Colon (tissue), 2 donors: ENCODE results near the gene PCDHA1.

Experiments used
- FAIRE-seq: peaks from 2 replicates; lab custom pipeline; 2012; peaks lifted over from hg19 to GRCh38; lab: Jason Lieb, UNC
- donor health status: control.
- donor health status: control.

The PCDHA1 gene

GRCh38 chr5:140988608-140989007, 202.7 kb downstream of the PCDHA1 start:
- no peak for FAIRE-seq

GRCh38 chr5:140989254-140990020, 203.5 kb downstream of the PCDHA1 start:
- no peak for FAIRE-seq

- no peak for FAIRE-seq
These were observed 206.9 kb downstream of the PCDHA1 start for GRCh38 chr5:140992828-140993227.

GRCh38 chr5:140996060-140996459, 210.1 kb downstream of the PCDHA1 start:
- no peak for FAIRE-seq

- no peak for FAIRE-seq
These were observed 213.0 kb downstream of the PCDHA1 start for GRCh38 chr5:140998921-140999410.

- no peak for FAIRE-seq
These were observed 215.5 kb downstream of the PCDHA1 start for GRCh38 chr5:141001446-141001843.

GRCh38 chr5:141001844-141002604, 216.1 kb downstream of the PCDHA1 start:
- no peak for FAIRE-seq

GRCh38 chr5:141002605-141002965, 216.6 kb downstream of the PCDHA1 start:
- FAIRE-seq = no peak

GRCh38 chr5:141003031-141003430, 217.1 kb downstream of the PCDHA1 start:
- no peak for FAIRE-seq

GRCh38 chr5:141003791-141004611, 218.1 kb downstream of the PCDHA1 start:
- FAIRE-seq = no peak

- no peak for FAIRE-seq
These were observed 221.9 kb downstream of the PCDHA1 start for GRCh38 chr5:141007791-141008190.

GRCh38 chr5:141010047-141010793, 224.3 kb downstream of the PCDHA1 start:
- FAIRE-seq = no peak

- no peak for FAIRE-seq
These were observed 232.0 kb downstream of the PCDHA1 start for GRCh38 chr5:141017943-141018342.

GRCh38 chr5:141022384-141022783, 236.4 kb downstream of the PCDHA1 start:
- FAIRE-seq = no peak

GRCh38 chr5:141031006-141031405, 245.1 kb downstream of the PCDHA1 start:
- no peak for FAIRE-seq

- no peak for FAIRE-seq
These were observed 246.7 kb downstream of the PCDHA1 start for GRCh38 chr5:141032626-141033025.

- no peak for FAIRE-seq
These were observed 253.1 kb downstream of the PCDHA1 start for GRCh38 chr5:141039061-141039460.

- no peak for FAIRE-seq
These were observed 253.6 kb downstream of the PCDHA1 start for GRCh38 chr5:141039517-141039916.

GRCh38 chr5:141040093-141040770, 254.3 kb downstream of the PCDHA1 start:
- FAIRE-seq = no peak

- FAIRE-seq = no peak
These were observed 255.0 kb downstream of the PCDHA1 start for GRCh38 chr5:141040771-141041426.

- no peak for FAIRE-seq
These were observed 255.5 kb downstream of the PCDHA1 start for GRCh38 chr5:141041427-141041785.
